ENCODE measurements around the gene ARSG.
"Not testable (repeated sequence)": the region's sequence is repeated elsewhere in the genome, so short reads cannot be mapped to it uniquely, and the experiment has no call there.

ARSG gene
- 5.1 to 30.7 (median 11.2) reads per million in 3 experiments for total RNA-seq

DNA sequence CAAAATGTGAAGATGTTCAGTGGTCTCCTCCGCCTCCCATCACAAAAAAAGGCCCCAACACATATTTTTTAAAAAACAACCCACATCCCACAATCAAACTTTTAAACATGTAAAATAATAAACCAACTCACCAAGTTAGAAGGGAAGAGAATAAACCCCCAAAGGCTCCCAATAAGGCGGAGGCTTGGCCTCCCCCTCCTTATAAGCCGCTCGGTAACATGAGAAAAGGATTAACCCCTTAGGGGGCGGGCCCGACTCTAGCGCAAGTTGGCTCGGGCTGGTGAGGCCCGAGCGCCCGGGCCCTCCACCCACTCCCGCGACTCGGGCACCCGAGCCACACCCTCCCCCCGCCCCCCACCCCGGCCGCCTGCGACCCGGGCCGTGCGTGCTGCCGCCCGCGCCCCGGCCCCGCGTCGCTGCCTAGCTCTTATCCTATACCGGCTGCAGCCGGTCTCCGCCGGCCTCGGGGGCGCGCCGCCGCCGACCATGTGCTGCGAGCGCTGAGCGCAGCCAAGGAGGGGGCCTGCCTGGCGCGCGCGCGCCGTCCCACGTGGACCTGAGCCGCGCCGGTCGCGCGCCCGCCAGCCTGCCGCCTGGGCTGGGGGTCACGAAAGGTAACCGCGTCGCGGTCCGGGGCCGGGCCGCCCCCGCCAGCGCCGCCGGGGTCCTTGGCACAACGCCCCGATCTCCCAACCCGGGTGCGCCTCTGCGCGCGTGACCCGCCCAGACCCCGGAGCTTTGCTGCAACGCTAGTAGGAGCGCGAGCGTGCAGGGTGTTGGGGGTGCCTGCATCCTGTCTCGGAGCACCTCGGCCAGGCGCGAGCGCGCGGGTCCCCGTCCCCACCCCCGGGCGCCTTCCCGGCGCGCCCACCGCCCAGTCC lies at the start of gene ARSG, which contains the start of gene SLC16A6:
TSS of gene ARSG (plus strand) at position 541 of the 881 bp plus-strand sequence. CDS start 15,999 bp downstream, outside the sequence.
TSS of gene SLC16A6 (minus strand) at position 173 of the 881 bp plus-strand sequence. CDS start 12,807 bp downstream, outside the sequence.
- peak; percentile 84 for DNase-seq

DNA sequence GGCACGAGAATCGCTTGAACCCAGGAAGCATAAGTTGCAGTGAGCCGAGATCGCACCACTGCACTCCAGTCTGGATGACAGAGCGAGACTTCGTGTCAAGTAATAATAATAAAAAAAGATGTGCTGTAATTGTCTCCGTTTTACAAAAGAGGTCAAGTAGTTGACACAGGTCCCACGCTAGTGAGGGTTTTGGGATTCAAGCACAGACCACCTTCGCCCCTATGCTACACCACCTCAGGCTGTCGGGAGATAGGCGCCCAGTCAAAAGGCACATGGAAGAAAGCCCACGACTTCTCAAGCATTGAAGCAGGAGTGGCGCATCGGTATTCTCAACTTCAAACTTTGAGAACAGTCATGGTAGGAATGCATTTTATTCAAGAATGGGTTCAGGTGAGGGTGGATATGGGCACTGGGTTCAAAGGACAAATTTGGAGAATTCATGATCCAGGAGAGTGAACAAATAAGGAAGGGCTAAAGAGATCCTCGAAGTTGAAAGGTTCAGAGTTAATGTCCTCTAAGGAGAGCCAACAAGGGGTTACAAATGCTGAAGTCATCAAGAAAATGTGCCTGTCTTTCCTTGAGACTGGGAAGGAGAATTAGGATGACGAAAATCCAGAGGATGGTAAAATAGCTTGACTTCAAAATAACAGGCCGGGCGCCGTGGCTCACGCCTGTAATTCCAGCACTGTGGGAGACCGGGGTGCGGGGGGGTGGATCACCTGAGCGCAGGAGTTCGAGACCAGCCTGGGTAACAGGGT lies 44.8 kb upstream of the ARSG start:
- no peak for DNase-seq

DNA sequence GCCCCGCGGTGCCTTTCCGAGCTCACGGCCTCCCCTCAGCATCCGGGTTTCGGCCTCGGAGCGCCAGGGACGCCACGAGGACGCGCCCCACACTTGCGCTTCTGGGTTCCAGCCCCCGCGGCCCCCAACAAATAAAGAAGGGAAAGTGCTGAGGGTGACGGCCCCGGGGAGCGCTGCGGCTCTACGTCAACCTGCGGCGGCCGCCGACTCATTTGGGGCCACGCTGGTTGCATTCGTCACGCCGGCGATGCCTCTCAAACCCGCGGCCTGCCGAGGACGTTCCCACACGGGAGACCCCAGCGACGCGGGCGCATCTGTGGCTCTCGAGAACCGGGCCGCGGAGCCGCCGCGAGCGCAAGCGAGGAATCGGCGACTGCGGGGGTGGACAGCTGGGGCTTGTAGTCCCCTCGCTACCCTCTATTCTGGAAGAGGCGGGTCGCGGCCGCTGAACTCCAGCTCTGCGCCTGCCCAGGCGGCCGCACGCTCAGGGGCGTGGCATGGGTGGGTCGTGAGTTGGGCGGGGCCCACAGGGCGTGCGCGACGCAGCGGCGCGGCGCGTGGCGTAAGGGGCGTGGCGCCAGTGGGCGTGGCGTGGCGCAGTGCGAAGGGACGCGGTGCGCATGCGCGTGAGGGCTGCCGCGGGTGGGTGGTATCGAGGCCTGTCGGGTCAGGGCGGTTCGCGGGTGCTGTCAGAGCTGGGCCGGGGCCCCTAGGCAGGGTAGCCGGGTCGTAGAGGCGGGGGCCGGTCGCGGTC lies 43.7 kb upstream of the ARSG start, which contains the start of gene AMZ2:
TSS of gene AMZ2 (plus strand) at position 599 of the 754 bp plus-strand sequence. CDS start 2,145 bp downstream, outside the sequence.
- DNase-seq, result peak; percentile 97

DNA sequence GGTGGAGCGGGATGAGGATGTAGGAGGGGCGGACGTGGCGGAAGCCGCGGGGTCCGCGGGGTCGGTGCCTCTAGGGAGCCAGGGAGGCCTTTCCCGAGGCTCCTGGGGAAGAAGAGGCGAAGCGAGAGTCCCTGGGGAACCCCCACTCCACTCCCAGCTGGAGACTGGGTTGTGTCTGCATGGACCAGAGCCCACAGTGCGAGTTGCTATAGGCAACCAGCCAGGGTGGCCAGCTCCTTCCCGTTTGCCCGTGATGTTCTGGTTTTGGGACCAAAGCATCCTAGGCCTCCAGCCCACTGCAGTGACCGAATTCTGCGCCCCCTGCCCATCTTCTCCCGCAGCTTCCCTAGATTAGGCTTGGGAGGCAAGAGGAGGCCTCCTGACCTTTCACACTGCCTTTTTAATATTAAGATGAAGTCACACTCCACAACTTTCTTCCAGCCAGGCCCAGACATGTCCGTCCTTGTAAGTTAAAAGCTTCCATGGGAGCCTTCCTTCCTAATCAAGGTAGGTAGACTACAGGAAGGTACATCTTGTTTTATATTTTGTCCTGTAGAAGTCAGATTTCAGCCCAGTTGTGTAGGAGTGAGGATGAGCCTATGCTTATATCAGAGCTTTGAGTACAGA lies 43.0 kb upstream of the ARSG start:
- DNase-seq, result no peak

DNA sequence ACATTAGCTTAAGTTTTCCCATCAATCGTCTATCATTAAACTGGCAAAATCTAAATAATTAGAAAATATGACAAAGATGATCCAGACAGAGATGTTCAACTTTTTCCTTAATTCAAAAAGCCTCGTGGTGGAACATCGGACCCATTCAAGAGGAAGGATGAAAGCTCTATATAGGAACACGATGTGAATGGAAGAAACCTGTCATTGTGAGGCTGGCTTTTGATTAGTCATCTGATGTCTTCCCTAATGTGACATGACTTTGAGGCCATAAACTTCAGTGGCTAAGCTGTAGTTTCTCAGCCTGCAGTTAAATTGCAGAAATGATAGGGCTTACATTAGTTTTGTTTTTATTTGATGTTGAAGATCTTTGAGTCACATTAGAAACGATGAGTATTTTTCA lies 42.4 kb upstream of the ARSG start:
- DNase-seq, result no peak

DNA sequence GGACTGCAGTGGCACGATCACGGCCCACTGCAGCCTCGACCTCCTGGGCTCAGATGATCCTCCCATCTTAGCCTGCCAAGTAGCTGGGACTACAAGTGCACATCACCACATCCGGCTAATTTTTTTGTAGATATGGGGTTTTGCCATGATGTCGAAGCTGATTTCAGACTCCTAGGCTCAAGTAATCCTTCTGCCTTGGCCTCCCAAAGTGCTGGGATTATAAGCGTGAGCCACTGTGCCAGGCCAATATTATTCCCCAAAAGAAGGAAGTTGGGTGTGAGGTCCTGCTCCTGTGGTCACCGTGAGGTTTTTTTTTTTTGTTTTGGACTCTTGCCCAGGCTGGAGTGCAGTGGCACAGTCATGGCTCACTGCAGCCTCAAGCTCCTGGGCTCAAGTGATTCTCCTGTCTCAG lies 41.9 kb upstream of the ARSG start:
- DNase-seq, result peak; percentile 51

DNA sequence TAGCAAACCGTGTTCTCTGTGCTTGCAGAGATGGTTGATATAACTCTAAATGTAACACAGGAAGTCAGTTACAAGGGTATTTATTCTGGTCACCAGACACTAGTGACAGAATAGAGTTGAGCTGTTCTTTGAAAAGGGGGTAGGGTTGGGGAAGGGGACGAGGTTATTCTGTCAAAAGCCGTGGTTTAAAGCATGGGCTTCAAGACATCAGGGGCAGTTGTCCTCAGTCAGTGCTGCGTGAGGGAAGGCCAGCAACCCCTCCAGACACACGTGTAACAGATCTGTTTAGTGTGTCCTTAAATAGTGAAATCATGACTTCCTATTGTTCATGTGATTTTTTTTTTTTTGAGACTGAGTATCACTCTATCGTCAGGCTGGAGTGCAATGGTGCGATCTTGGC lies 37.9 kb upstream of the ARSG start:
- DNase-seq, result not testable (repeated sequence)

DNA sequence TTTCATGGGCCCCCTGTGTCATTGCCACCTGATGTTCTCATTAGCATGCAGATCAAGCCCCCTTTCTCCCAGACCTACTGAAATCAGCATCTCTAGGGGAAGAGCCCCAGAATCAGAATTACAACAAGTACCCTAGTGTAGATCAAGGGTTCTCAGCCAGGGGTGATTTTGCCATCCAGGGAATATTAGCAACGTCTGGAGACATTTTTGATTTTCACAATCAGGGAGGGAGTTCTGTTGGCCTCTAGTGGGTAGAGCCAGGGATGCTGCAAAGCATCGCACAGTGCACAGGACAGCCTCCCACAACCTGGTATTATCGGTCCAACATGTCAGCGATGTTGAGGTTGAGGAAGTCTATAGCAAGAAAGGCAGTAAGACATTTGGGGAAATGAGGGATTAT lies 36.1 kb upstream of the ARSG start:
- DNase-seq, result no peak

DNA sequence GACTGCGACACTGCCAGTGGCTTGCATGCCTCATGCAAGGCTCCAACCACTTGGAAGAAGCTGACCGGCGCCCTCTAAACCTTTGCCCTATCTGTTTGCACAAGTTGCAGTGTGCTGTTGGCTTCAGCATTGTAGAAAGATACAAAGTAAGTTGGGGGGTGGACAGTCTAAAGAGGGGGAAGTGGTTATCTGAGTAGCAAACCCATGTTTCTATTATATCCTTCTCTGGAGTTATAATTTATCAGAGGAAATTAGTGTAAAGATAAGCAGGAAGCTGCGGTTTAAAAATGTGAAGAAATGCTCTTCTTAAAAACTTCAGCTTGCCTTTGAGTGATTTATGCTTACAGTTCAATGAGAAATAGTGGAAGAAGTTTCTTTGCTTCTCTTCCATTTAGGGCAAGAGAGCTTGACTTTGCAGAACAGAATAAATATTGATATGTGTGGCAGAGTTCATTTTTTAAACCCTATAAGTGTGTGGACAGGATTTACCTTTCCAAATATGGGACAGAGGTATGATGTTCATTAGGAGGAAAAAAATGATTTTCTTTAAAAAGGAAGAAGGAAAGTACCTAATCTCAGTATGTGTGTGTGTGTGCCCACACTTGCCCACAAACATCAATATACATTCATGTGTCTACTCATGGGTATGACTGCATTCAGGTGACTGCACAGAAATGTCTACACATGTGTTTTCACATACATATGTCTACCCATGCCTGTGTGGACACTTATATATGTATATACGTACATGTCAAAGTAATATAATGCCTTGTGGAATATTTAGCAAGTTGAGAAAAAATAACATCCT lies 35.4 kb upstream of the ARSG start:
- peak; percentile 51 for DNase-seq

DNA sequence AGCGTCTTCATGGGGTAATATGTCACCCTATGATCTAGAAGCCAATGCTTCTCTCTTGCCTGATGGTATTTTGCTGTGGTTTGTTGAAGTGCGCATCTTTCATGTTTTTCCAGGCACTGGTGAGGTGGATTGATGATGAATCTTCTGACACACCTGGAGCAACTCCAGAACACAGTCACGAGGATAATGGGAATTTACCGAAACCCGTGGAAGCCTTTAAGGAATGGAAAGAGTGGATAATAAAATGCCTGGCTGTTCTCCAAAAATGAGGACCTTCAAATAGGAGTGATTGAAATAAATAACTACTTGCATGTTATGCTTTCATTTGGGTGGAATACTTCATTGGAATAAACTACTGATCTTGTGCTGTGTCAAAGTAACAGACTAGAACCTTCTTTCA lies 34.6 kb upstream of the ARSG start:
- not testable (repeated sequence) for DNase-seq

DNA sequence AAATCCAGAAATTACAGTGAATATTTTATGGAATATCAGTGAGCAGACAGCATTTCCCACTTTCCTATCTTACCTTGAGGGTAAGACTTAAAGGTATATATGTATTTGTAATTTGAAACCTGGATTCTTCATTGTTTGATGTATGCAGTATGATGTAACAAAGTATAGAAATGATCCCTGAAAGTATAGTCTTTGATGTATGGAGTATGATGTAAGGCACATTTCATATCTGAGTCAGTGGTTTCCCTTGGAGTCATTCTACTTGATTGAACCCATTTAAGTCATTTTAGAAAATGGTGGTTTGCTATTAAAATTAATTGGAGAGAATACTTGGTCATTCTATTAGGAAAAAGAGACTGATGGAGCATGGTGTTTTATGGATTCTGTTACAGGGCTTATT lies 33.4 kb upstream of the ARSG start:
- no peak for DNase-seq

DNA sequence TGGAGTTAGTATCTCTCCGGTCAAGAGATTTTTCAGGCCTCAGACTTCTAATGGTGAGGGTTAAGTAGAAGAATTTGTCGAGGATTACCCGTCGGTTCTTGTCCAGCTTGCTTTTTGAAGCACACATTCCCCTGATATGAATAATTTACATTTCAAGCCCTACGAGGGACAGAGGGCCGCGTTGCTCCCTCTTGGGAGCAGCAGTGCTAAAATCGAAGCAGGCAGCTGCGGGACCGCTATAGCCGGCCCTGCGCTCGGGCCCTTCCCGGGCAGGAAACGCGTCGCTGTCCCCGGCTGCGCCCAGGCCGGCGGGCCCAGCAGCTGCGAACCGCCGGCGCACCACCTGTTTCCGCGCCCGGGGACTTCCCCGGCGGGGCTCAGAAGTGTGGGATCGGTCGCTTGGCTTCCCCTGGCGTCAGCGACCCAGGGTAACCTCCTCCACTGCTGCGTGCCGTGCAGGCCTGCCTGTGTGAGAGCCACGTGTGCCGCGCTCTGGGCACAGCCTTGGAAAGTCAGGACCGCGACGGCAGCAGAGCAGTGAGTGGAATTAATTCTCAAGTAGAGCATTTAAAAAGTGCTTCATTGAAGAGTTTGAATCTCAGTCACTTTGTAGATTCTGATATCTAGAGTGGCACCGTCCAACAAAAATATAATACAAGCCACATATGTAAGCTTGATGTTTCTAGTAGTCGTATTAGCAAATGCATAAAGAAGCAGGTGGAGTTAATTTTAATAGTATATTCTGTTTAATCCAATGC lies 32.2 kb upstream of the ARSG start:
- DNase-seq, result peak; percentile 83

DNA sequence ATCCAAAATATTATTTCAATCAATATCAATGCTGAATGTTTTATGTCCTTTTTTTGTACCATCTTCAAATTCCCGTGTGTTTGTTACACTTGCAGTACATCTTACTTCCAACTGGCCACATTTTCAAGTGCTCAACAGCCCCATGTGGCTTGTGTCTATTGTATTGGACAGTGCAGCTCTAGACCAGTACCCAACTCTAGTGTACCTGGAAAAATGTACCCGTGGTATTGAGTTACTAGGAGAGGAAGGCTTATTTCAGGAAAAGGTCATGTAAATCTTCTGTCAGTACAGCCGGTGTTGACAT lies 31.7 kb upstream of the ARSG start:
- not testable (repeated sequence) for DNase-seq

DNA sequence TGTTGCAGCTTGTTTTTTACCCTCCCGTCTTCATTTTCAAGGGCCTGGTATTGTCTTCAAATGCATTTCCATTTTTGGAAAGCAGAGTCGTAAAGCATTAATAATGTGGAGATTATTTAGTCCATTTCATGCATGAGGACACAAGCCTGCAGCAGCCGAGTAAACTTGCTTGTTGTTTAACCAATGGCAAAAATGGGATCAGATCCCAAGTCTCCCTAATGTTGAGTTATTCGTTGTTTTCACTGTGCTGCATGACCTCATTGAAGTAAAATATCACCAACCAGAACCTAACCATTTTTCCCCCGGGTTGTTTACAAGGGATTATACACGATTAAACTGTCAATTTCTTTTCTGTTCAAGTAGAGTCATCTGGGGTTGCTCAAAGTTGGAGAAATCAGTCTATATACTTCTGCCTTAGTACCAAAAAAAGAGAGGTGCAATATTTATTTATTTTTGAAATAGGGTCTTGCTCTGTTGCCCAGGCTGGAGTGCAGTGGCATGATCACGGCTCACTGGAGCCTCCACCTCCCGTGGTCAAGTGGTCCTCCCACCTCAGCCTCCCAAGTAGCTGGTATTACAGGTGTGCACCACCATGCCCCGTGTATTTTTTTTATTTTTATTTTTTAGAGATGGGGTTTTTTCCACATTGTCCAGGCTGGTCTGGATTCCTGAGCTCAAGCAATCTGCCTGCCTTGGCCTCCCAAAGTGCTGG lies 31.1 kb upstream of the ARSG start:
- DNase-seq, result no peak

DNA sequence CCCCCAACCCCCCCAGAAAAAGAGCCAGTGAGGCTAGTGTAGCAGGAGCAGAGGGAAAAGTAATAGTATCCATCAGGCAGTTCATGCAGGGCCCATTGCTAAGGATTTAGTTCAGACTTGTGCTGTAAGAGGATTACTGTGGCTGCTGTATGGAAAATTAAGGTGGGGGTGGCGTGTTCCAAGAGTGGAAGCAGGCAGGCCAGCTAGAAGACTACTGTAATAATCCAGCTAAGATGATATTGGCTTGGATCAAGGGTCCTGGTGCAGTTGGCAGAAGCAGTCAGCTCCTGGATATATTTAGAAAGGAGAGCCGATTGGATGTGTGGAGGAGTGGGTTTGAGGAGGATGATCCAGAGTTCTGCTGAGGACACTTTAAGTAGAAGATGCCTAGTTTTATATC lies 28.8 kb upstream of the ARSG start:
- DNase-seq, result not testable (repeated sequence)

DNA sequence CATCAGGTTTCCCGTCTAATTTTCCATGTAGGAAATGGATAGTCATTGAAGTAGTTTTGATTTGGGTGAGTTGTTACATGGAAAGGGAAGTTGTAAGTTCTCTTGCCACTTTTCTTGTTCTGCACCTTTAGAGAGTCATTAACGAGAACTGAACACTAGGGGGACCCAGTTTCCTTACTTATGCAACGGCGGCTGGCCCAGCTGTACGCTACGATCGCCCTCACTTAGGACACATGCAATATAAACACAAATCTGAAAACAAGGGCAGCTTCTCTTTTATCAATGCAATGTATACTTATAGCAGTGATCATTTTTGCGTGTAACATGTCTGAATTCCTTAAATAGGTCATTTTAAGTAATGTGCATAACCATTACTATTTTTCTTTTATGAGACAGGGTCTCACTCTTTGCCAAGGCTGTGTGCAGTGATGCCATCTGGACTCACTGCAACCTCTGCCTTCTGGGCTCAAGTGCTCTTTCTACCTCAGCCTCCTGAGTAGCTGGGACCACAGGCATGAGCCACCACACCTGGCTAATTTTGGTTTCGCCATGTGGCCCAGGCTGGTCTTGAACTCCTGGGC lies 28.1 kb upstream of the ARSG start:
- peak; percentile 28 for DNase-seq

DNA sequence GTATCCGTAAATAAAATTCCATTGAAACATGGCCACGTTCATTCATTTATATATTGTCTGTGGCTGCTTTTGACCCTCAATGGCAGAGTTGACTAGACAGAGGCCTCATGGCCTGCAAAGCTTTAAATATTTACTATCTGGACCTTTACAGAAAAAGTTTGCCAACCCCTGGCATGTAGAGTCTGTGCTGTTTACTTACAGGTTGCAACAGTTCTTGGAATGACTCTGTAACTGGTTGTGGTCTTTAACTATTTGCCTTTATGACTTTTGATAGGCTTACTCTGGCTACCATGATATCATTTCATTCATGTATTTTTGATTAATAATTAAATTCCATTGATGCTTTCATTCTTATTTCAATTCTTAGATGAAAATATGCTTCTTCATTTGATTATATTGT lies 25.5 kb upstream of the ARSG start:
- DNase-seq, result not testable (repeated sequence)

DNA sequence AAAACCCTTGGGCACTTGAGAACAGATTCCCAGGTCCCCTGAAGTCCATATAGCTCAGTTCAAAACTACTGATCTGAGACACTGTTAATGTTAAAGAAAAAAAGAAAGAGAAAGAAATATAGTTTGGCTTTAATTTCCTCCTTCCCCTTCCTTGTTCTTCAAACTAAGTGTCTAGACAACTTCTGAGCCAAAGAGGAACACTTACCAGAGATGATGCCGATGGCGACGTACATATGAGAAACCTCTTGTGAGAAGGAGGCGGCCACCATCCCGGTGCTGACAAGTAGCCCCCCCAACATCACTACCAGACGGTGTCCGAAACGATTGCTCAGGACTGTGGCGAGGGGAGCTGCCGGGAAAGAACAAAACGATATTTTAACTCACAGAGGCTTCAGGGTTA lies 17.6 kb upstream of the ARSG start:
- DNase-seq, result no peak

DNA sequence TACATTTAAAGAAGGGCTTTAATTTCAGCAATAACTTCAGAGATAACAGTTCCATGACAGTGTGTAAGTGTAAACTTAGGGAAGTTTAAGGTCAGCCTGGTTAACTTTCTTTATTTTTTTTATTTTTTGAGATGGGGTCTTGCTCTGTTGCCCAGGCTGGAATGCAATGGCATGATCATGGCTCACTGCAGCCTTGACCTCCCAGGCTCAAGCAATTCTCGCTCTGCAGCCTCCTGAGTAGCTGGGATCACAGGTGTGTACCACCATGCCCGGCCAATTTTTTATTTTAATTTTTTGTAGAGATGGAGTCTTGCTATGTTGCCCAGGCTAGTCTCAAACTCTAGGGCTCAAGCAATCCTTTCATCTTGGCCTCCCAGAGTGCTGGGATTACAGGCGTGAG lies 15.0 kb upstream of the ARSG start:
- not testable (repeated sequence) for DNase-seq

DNA sequence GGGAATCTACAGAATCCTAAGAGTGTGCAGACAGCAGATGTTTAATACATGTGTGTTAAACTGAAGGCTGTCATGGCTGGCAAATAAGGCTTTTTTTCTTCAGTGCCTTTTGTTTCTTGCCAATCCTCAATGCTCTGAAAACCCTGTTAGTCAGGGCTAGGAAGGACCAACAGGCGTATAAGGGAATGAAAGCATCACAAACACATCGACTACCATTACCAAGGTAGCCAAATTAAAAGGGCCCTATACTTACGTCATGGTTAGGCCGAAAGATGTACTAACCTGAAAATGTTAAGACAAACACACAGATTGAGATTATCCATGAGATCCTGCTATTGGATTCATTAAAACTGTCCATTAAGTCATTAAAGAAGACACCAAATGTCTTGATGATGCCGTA lies 13.5 kb upstream of the ARSG start:
- no peak for DNase-seq
